ENCODE results near the gene RMDN2. TPM values are rescaled to one million over a fixed set of nuclear protein-coding genes. Genes with fewer than 3 reads are reported as not detected.
"Not testable (repeated sequence)": the region's sequence is repeated elsewhere in the genome, so short reads cannot be mapped to it uniquely, and the experiment has no call there.

RMDN2 gene
- total RNA-seq, 4 donors from 2014 or later: 3.7 to 10.5 (median 4.2) TPM

DNA sequence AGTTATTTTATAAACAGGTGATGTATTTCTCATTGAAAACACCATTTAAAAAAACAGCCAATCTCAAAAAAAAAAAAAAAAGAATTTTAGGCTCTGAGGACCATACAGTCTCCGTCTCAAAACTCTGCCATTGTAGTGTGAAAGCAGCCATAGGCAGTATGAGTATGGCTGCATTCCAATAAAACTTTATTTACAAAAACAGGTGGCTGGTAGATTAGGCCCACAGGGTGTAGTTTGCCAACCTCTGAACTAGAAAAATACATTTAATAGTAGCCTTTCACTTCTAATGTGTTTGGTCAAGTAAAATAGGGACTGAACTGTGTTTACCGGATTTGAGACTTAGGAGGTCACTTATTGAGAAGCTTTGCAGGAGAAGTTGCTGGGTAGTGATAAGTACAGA lies 19.2 kb downstream of the RMDN2 start:
- no peak overlapping the region for H3K4me3 ChIP-seq (ENCODE audit: low read depth, poor library complexity, severe bottlenecking)
- intact Hi-C loops (cut with DNase I; ENCODE audit: low total_unique reads): no loop called here
- WGBS, 2 donors: 95 to 96% methylated on average over 2 of the region's 2 CpGs

DNA sequence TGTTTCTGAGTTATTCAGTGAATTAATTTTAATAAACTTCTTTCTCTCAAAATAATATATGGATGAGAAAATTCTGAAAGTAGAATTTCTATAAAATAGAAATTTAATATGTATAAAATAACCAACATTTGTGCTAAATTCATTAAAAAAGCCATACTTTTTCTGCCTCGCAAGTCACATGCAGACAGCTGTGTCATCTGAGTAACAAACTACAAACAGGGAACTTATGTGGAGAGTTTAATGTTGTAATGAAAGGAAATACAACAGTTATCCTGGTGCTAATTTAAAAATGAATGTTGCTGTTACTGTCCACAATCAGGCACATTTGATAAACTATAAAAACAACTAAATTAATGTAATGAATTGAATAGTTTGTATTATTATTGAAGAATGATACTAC lies 22.2 kb downstream of the RMDN2 start:
- WGBS, 2 donors: 95 to 96% methylated on average over 1 of the region's 1 CpG
- DNase-seq (ENCODE audit: low spot score in 2 of 2): no peak
- H3K4me3 ChIP-seq (ENCODE audit: low read depth, poor library complexity, severe bottlenecking): no peak overlapping the region
- intact Hi-C loops (cut with DNase I; ENCODE audit: low total_unique reads): no loop called here
- TF ChIP-seq POLR2A (IDR thresholded peaks at IDR 0.05): no peak
- TF ChIP-seq CTCF (IDR thresholded peaks at IDR 0.05): no peak

More for the DNA sequence above, 19.2 kb downstream of the RMDN2 start:
- DNase-seq (ENCODE audit: low spot score in 2 of 2): no peak
- TF ChIP-seq POLR2A (IDR thresholded peaks at IDR 0.05): no peak
- no peak for TF ChIP-seq CTCF (IDR thresholded peaks at IDR 0.05)

GRCh38 chr2:37962018-37962739 lies 37.1 kb downstream of the RMDN2 start:
- not testable (repeated sequence) for DNase-seq (ENCODE audit: low spot score in 2 of 2)
- 84 to 90% methylated on average over 7 of the region's 7 CpGs for WGBS, 2 donors

DNA sequence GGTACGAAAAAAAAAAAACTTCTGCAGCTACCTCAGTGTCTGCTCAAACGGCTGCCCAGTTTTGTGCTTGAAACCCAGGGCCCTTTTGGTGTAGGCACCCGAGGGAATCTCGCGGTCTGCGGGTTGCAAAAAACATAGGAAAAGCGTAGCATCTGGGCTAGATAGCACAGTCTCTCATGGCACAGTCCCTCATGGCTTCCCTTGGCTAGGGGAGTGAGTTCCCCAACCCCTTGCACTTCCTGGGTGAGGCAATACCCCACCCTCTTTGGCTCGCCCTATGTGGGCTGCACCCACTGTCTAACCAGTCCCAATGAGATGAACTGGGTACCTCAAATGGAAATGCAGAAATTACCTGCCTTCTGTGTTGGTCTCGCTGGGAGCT lies 37.6 kb downstream of the RMDN2 start:
- WGBS, 2 donors: 84 to 92% methylated on average over 9 of the region's 9 CpGs
- DNase-seq (ENCODE audit: low spot score in 2 of 2); intact Hi-C loops (cut with DNase I; ENCODE audit: low total_unique reads); H3K4me3 ChIP-seq (ENCODE audit: low read depth, poor library complexity, severe bottlenecking): not testable (repeated sequence)

More at GRCh38 chr2:37962018-37962739, 37.1 kb downstream of the RMDN2 start:
- H3K4me3 ChIP-seq (ENCODE audit: low read depth, poor library complexity, severe bottlenecking); intact Hi-C loops (cut with DNase I; ENCODE audit: low total_unique reads): not testable (repeated sequence)

DNA sequence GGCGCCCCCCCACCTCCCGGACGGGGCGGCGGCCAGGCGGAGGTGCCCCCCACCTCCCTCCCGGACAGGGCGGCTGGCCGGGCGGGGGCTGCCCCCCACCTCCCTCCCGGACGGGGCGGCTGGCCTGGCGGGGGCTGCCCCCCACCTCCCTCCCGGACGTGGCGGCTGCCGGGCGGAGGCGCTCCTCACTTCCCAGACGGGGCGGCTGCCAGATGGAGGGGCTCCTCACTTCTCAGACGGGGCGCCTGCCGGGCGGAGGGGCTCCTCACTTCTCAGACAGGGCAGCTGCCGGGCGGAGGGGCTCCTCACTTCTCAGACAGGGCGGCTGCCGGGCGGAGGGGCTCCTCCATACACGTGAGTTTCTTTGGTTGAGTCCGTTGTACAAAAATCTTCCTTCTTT lies 38.8 kb downstream of the RMDN2 start:
- DNase-seq (ENCODE audit: low spot score in 2 of 2): peak in 1 of 2 donors; percentile 76
- WGBS, 2 donors: 96 to 98% methylated on average over 6 to 16 of the region's 33 CpGs
- intact Hi-C loops (cut with DNase I; ENCODE audit: low total_unique reads); H3K4me3 ChIP-seq (ENCODE audit: low read depth, poor library complexity, severe bottlenecking): not testable (repeated sequence)

GRCh38 chr2:37966326-37966725 lies 41.2 kb downstream of the RMDN2 start:
- TF ChIP-seq CTCF (IDR thresholded peaks at IDR 0.05): no peak
- no peak for TF ChIP-seq POLR2A (IDR thresholded peaks at IDR 0.05)
- intact Hi-C loops (cut with DNase I; ENCODE audit: low total_unique reads): no loop called here
- no peak overlapping the region for H3K4me3 ChIP-seq (ENCODE audit: low read depth, poor library complexity, severe bottlenecking)
- 94 to 95% methylated on average over 3 of the region's 3 CpGs for WGBS, 2 donors
- no peak for DNase-seq (ENCODE audit: low spot score in 2 of 2)

DNA sequence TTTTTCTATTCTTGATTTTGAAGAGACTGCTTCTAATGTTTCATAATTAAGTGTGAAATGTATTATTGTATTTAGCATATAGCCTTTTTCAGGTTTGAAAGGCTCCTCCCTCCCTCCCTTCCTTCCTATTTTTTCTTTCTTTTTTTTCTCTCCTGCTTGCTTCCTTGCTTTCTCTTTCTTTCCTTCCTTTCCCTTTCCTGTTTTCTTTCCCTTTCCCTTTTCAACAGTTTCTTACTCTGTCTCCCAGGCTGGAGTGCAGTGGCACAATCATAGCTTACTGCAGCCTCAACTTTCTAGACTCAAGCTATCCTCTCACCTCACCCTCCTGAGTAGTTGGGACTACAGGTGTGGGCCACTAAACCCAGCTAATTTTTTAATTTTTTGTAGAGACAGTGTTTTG lies 44.6 kb downstream of the RMDN2 start:
- TF ChIP-seq POLR2A (IDR thresholded peaks at IDR 0.05) (no peak), CTCF (IDR thresholded peaks at IDR 0.05) (no peak)
- DNase-seq (ENCODE audit: low spot score in 2 of 2): no peak
- H3K4me3 ChIP-seq (ENCODE audit: low read depth, poor library complexity, severe bottlenecking): no peak overlapping the region
- intact Hi-C loops (cut with DNase I; ENCODE audit: low total_unique reads): no loop called here
